Aorta (tissue), 5 donors: Measurements from ENCODE around the gene FIGNL1. TPM values are rescaled to one million over a fixed set of nuclear protein-coding genes. Genes with fewer than 3 reads are reported as not detected.
"Not testable (repeated sequence)": the region's sequence is repeated elsewhere in the genome, so short reads cannot be mapped to it uniquely, and the experiment has no call there.

ENCODE experiments used
- ATAC-seq: fragments of 200-7000 bp; cut with Tn5 transposase; one replicate; pipeline ENCODE4 v1.9.1; 2022; ENCODE audit warnings: moderate library complexity; ENCODE audit not compliant: low FRiP score
- DNase-seq, 2 donors: peaks; one replicate each; pipeline ENCODE4 v3.0.0-alpha.2; 2020
- H3K27ac ChIP-seq, 2 donors: one replicate each; pipeline ENCODE4 v1.5.1; 2013; ENCODE audit warnings: low read length in 2 of 2, mild to moderate bottlenecking in 2 of 2, moderate library complexity in 2 of 2, control low read depth in 1 of 2, inconsistent platforms in 1 of 2, low read depth in 1 of 2
- H3K27me3 ChIP-seq, 2 donors: one replicate each; pipeline ENCODE4 v1.6.1; 2013; ENCODE audit warnings: control low read depth in 1 of 2, low read length in 1 of 2, mild to moderate bottlenecking in 1 of 2, moderate library complexity in 1 of 2; ENCODE audit not compliant: insufficient read depth in 2 of 2, control insufficient read depth in 1 of 2
- H3K36me3 ChIP-seq, 2 donors: one replicate each; pipeline ENCODE4 v1.6.1; 2013; ENCODE audit warnings: control low read depth in 1 of 2, low read length in 1 of 2, mild to moderate bottlenecking in 1 of 2; ENCODE audit not compliant: insufficient read depth in 2 of 2, control insufficient read depth in 1 of 2
- H3K4me1 ChIP-seq, 2 donors: one replicate each; pipeline ENCODE4 v1.6.1; 2013; ENCODE audit warnings: low read length in 2 of 2, control low read depth in 1 of 2, mild to moderate bottlenecking in 1 of 2, moderate library complexity in 1 of 2; ENCODE audit not compliant: insufficient read depth in 2 of 2, control insufficient read depth in 1 of 2
- H3K4me3 ChIP-seq, 2 donors: one replicate each; pipeline ENCODE4 v1.5.1; 2013; ENCODE audit warnings: low read length in 2 of 2, control low read depth in 1 of 2, mild to moderate bottlenecking in 1 of 2
- H3K9me3 ChIP-seq: one replicate; pipeline ENCODE4 v1.6.1; 2013; ENCODE audit warnings: mild to moderate bottlenecking, low read length; ENCODE audit not compliant: control insufficient read depth
- WGBS, 2 donors: extraction: QIAGEN DNeasy Blood & Tissue Kit; methylation state at CpG; one replicate each; pipeline ENCODE4 v1.1.7; 2013; 5-methylcytosine and 5-hydroxymethylcytosine counted together
- intact Hi-C, 2 donors: fragments of 100-400 bp; cut with DNase I; formaldehyde crosslinking; loops; one replicate each; pipeline versions ENCODE4 v1.14.2 to v1.15.0; 2022
- polyA plus RNA-seq, 2 donors: library from polyadenylated mRNA; stranded (reverse); fragments of 200-250 nt; gene quantifications; one replicate each; pipeline ENCODE4 v1.2.3, GENCODE V29; 2013
- total RNA-seq, 2 donors: library from RNA; stranded (reverse); fragmentation: NEBNext Ultra II Directional; extraction: Animal tissue kit (Norgen Biotek cat#: 25700); gene quantifications; one replicate each; pipeline ENCODE4 v1.2.1, GENCODE V29; 2021
- donor health status: healthy with polysubstance abuse.
- donor health status: Bipolar disorder and iron deficiency.
- donor health status: DM: no; HTN: no; CAD: no.
- donor health status: DM: no; HTN: no; CAD: no.
- donor health status: DM: yes; HTN: yes; CAD: no.

Gene FIGNL1
- total and polyA plus RNA-seq, 4 donors: 1.3 to 5.9 (median 4.7) TPM

DNA sequence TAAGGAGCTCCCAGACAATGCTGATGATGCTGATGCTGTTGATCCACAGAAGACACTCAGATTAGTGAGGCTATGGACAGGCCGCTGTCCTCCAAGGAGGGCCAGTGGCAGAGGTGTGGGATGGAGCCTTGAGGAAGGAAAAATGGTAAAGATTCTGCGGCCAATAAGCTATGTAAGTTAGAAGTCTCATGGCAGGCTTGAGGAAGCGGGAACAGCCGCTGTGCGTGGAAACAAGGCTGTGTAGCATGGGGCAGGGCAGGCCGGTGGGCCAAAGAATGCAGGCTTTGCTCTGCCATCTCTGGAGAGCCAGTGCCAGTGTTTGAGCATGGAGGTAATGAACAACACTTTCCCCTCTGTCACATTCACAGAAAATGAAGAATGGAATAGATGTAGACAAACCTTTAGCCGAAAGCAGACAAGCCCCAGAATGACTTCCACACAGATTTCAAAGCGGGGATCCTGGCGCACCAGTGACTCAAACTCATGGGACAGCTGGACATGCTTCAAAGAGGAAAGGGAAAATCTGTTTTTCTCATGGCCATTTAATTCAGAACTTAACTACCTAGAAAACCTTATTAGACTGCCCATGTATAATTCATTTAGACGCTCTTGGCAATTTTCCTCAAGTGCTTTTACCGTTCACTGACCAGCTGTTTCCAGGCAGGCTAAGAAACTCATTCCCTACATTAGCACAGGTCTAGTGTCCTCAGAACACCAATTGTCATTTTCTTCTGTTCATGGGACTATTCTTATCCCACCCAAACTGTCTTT, 16.9 kb upstream of the FIGNL1 start:
- Histone ChIP-seq H3K4me3 (no peak overlapping the region), H3K27me3 (no peaks in the 10 kb centered on the region), H3K4me1 (no peaks in the 10 kb centered on the region), H3K36me3 (no peaks in the 10 kb centered on the region), H3K27ac (no peak overlapping the region), H3K9me3 (no peaks in the 10 kb centered on the region)
- intact Hi-C loops: loop anchor here (5.0 to 10.0 kb wide), 6 partner anchors 128 to 695 kb away; no protein-coding TSS in a partner anchor
- 94 to 95% methylated on average over 11 of the region's 11 CpGs for whole genome bisulfite sequencing, 2 donors
- no peak for ATAC-seq
- no peak for DNase-seq

DNA sequence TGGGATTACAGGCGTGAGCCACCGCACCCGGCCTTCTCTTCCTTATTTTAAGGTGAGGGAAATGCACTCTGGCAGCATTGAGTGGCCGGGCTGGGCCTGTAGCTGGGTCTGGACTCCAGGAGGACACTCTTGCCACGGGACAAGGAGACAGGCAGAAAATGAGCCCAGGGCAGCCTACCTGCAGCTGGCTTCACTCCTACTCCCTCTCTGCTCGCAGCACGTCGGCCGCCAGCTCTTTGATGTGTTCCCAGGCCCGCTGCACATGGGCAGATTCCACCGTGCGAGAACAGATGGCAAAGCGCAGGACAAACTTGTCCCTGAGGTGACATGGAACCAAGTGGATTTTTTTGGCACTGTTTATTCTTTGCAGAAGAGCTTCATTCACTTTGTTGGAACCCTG, 12.9 kb upstream of the FIGNL1 start:
- no peak for DNase-seq
- Histone ChIP-seq H3K36me3 (no peaks in the 10 kb centered on the region), H3K9me3 (no peaks in the 10 kb centered on the region), H3K27ac (no peak overlapping the region), H3K4me3 (no peak overlapping the region), H3K27me3 (no peaks in the 10 kb centered on the region), H3K4me1 (no peaks in the 10 kb centered on the region)
- 89 to 94% methylated on average over 13 of the region's 13 CpGs for WGBS, 2 donors
- intact Hi-C loops: loop anchor here (10.0 kb wide), 3 partner anchors 132 to 602 kb away; no protein-coding TSS in a partner anchor
- no peak for ATAC-seq

- ATAC-seq (no peak), DNase-seq (no peak)
- 15 to 39% methylated on average over 4 of the region's 4 CpGs for WGBS, 2 donors
- Histone ChIP-seq H3K27me3 (no peaks in the 10 kb centered on the region), H3K27ac (no peak overlapping the region), H3K9me3 (no peaks in the 10 kb centered on the region), H3K4me1 (no peaks in the 10 kb centered on the region), H3K4me3 (no peak overlapping the region), H3K36me3 (no peaks in the 10 kb centered on the region)
- intact Hi-C loops: loop anchor here (10.0 kb wide), 3 partner anchors 132 to 602 kb away; no protein-coding TSS in a partner anchor
These were observed 12.2 kb upstream of the FIGNL1 start for GRCh38 chr7:50462361-50462760.

DNA sequence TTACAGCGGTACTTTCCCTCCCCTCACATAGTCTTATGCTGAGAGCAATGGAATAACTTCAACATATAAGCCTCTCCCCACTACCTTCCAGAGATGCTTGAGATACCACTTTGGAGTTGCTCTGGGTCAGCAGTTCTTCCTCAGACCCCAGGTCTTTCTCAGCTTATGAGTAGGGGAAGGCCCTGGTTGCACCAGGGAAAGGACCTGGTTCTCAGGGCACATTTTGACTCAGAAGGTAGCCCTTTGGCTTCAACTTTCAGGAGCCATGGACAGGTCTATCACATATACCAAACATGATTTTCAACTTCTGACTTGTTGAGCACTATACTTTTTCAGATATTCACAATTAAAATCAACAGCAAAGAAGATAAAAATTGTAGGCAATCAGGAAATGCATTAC, 11.5 kb upstream of the FIGNL1 start:
- DNase-seq (no peak), ATAC-seq (no peak)
- intact Hi-C loops: loop anchor here (10.0 kb wide), 3 partner anchors 133 to 603 kb away; no protein-coding TSS in a partner anchor
- H3K4me3 ChIP-seq: no peak overlapping the region
- WGBS, 2 donors: 100% methylated on average over 1 of the region's 1 CpG
- no peak overlapping the region for H3K27ac ChIP-seq
- H3K4me1 ChIP-seq: no peaks in the 10 kb centered on the region
- H3K9me3 ChIP-seq: no peaks in the 10 kb centered on the region
- H3K36me3 ChIP-seq: no peaks in the 10 kb centered on the region
- H3K27me3 ChIP-seq: no peaks in the 10 kb centered on the region

GRCh38 chr7:50459183-50459582, 9.0 kb upstream of the FIGNL1 start:
- H3K4me3 ChIP-seq, H3K27me3 ChIP-seq, H3K4me1 ChIP-seq, intact Hi-C loops, ATAC-seq, DNase-seq, H3K36me3 ChIP-seq, H3K9me3 ChIP-seq, H3K27ac ChIP-seq: not testable (repeated sequence)
- 96 to 98% methylated on average over 26 to 27 of the region's 27 CpGs for WGBS, 2 donors

GRCh38 chr7:50458651-50459050, 8.5 kb upstream of the FIGNL1 start:
- DNase-seq, H3K9me3 ChIP-seq, H3K27ac ChIP-seq, H3K4me1 ChIP-seq, H3K27me3 ChIP-seq, intact Hi-C loops, ATAC-seq, H3K36me3 ChIP-seq, H3K4me3 ChIP-seq: not testable (repeated sequence)
- WGBS, 2 donors: 81% methylated on average over 3 of the region's 4 CpGs; no CpG with 5 or more reads in 1 of the 2 donors

GRCh38 chr7:50456371-50457123, 6.4 kb upstream of the FIGNL1 start:
- WGBS, 2 donors: 80 to 87% methylated on average over 3 of the region's 3 CpGs
- no peaks in the 10 kb centered on the region for H3K4me1 ChIP-seq
- no peak for DNase-seq
- H3K27ac ChIP-seq: no peak overlapping the region
- H3K27me3 ChIP-seq: no peaks in the 10 kb centered on the region
- intact Hi-C loops: no loop called here
- H3K36me3 ChIP-seq: no peaks in the 10 kb centered on the region
- no peaks in the 10 kb centered on the region for H3K9me3 ChIP-seq
- H3K4me3 ChIP-seq: no peak overlapping the region
- no peak for ATAC-seq

DNA sequence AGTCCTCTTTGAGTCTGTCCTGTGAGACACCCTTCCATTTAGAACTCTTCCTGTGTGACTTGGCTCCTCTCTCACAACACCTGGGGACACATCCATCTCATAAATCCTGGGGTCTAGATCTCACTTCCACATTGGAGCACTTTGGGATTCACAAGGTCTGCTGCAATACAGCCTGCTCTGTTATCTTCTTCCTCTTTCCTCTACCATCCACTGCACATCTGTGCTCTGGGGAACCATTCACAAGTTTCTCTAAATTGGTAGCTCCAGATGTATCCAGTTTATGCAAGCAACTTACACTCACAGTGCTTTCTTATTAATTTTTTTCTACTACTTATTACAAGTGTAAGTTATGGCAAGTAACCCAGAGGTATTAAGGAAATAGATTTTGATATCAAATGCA, 5.5 kb upstream of the FIGNL1 start:
- Histone ChIP-seq H3K4me1 (no peaks in the 10 kb centered on the region), H3K4me3 (no peak overlapping the region), H3K27me3 (no peaks in the 10 kb centered on the region), H3K9me3 (no peaks in the 10 kb centered on the region), H3K27ac (no peak overlapping the region), H3K36me3 (no peaks in the 10 kb centered on the region)
- no peak for ATAC-seq
- intact Hi-C loops: no loop called here
- no peak for DNase-seq
